IMR-90 (cell line): ENCODE data around the gene LEPROT. TPM values are rescaled to one million over a fixed set of nuclear protein-coding genes. Genes with fewer than 3 reads are reported as not detected.

ENCODE experiments used
- ATAC-seq: fragments of 200-7000 bp; cut with Tn5 transposase; 2 replicates; pipeline ENCODE4 v1.9.1; 2020; ENCODE audit warnings: low read depth, mild to moderate bottlenecking, moderate library complexity
- BruUV-seq: library from RNA; stranded (reverse); fragments of 400-500 nt; replicated peaks from 2 replicates; lab custom pipeline; 2021; lab: Mats Ljungman, UMichigan
- CTCF ChIA-PET: fragments of 300-600 bp; formaldehyde crosslinking; extraction: SDS; loops from one replicate; lab custom pipeline; 2021; ENCODE audit warnings: antibody characterized with exemption; lab: Yijun Ruan, JAX
- POLR2A ChIA-PET: fragments of 300-600 bp; sonication (Branson Sonifier 250); formaldehyde crosslinking; loops from one replicate; lab custom pipeline; 2022; ENCODE audit warnings: antibody characterized with exemption; ENCODE audit not compliant: unreplicated experiment; lab: Charles Lee
- DNase-seq: peaks from one replicate; pipeline ENCODE4 v3.0.0; 2013
- H2AFZ ChIP-seq: replicated peaks from 2 replicates; pipeline ENCODE3; 2013; ENCODE audit warnings: low read length, mild to moderate bottlenecking; ENCODE audit not compliant: poor library complexity
- H2AK5ac ChIP-seq: 2 replicates; pipeline ENCODE4 v1.6.1; 2013; ENCODE audit warnings: low read depth, low read length, inconsistent platforms
- H2AK9ac ChIP-seq: replicated peaks from 2 replicates; pipeline ENCODE3; 2013; ENCODE audit warnings: mild to moderate bottlenecking, low read depth, low read length, moderate library complexity; ENCODE audit not compliant: poor library complexity
- H2BK120ac ChIP-seq: 2 replicates; pipeline ENCODE4 v1.6.1; 2013; ENCODE audit warnings: low read depth, low read length, inconsistent platforms
- H2BK15ac ChIP-seq: 3 replicates; pipeline ENCODE4 v1.6.1; 2013; ENCODE audit warnings: low read depth, low read length, inconsistent platforms
- H2BK20ac ChIP-seq: 2 replicates; pipeline ENCODE4 v1.6.1; 2013; ENCODE audit warnings: low read depth, mild to moderate bottlenecking, inconsistent platforms, low read length, moderate library complexity
- H2BK5ac ChIP-seq: 2 replicates; pipeline ENCODE4 v1.6.1; 2013; ENCODE audit warnings: mild to moderate bottlenecking, low read depth, low read length, inconsistent platforms; ENCODE audit not compliant: poor library complexity, severe bottlenecking
- H3K14ac ChIP-seq: replicated peaks from 2 replicates; pipeline ENCODE4 v1.6.1; 2013; ENCODE audit warnings: low read depth, low read length, inconsistent platforms
- H3K18ac ChIP-seq: 2 replicates; pipeline ENCODE4 v1.6.1; 2013; ENCODE audit warnings: low read depth, low read length, control low read depth
- H3K23ac ChIP-seq: 2 replicates; pipeline ENCODE4 v1.6.1; 2013; ENCODE audit warnings: low read depth, low read length, inconsistent platforms
- H3K27ac ChIP-seq: 2 replicates; pipeline ENCODE4 v1.5.1; 2013; ENCODE audit warnings: mild to moderate bottlenecking, control low read depth, low read length; ENCODE audit not compliant: insufficient read depth
- H3K27me3 ChIP-seq: 2 replicates; pipeline ENCODE4 v1.6.1; 2013; ENCODE audit warnings: low read length; ENCODE audit not compliant: control insufficient read depth, insufficient read depth
- H3K36me3 ChIP-seq: 2 replicates; pipeline ENCODE4 v1.6.1; 2013; ENCODE audit warnings: low read length, mixed read lengths; ENCODE audit not compliant: control insufficient read depth, insufficient read depth
- H3K4ac ChIP-seq: 2 replicates; pipeline ENCODE4 v1.6.1; 2013; ENCODE audit warnings: low read depth, low read length, inconsistent platforms
- H3K4me1 ChIP-seq: 2 replicates; pipeline ENCODE4 v1.6.1; 2013; ENCODE audit warnings: low read length, mixed read lengths; ENCODE audit not compliant: control insufficient read depth, insufficient read depth
- H3K4me2 ChIP-seq: 2 replicates; pipeline ENCODE4 v1.6.1; 2013; ENCODE audit warnings: low read depth, mild to moderate bottlenecking, control low read depth, low read length, moderate library complexity
- H3K4me3 ChIP-seq: 2 replicates; pipeline ENCODE4 v1.5.1; 2013; ENCODE audit warnings: low read depth, mild to moderate bottlenecking, control low read depth, low read length, moderate library complexity; ENCODE audit not compliant: insufficient read depth
- H3K56ac ChIP-seq: 2 replicates; pipeline ENCODE4 v1.6.1; 2013; ENCODE audit warnings: low read length, inconsistent platforms; ENCODE audit not compliant: insufficient read depth; ENCODE audit errors: extremely low read depth
- H3K79me1 ChIP-seq, 2 experiments: 2 replicates each; pipeline ENCODE4 v1.6.1; 2013; ENCODE audit warnings: low read length in 2 of 2, inconsistent platforms in 1 of 2, low read depth in 1 of 2
- H3K9ac ChIP-seq: 2 replicates; pipeline ENCODE4 v1.6.1; 2013; ENCODE audit warnings: low read depth, low read length, control low read depth
- H3K9me1 ChIP-seq: 2 replicates; pipeline ENCODE4 v1.6.1; 2013; ENCODE audit warnings: low read length, inconsistent platforms; ENCODE audit not compliant: insufficient read depth
- H3K9me3 ChIP-seq: 2 replicates; pipeline ENCODE4 v1.6.1; 2013; ENCODE audit warnings: low read length; ENCODE audit not compliant: control insufficient read depth, insufficient read depth
- H4K20me1 ChIP-seq: 2 replicates; pipeline ENCODE4 v1.6.1; 2013; ENCODE audit warnings: low read length, inconsistent platforms; ENCODE audit not compliant: insufficient read depth
- H4K5ac ChIP-seq: 2 replicates; pipeline ENCODE4 v1.6.1; 2013; ENCODE audit warnings: mild to moderate bottlenecking, low read depth, low read length, control low read depth
- H4K8ac ChIP-seq, 2 experiments: 2 replicates each; pipeline ENCODE4 v1.6.1; 2013; ENCODE audit warnings: low read depth in 2 of 2, low read length in 2 of 2, control low read depth in 1 of 2, inconsistent platforms in 1 of 2
- H4K91ac ChIP-seq: 2 replicates; pipeline ENCODE4 v1.6.1; 2013; ENCODE audit warnings: low read depth, low read length, inconsistent platforms; ENCODE audit not compliant: insufficient read depth
- BHLHE40 ChIP-seq: fragments of 150-350 bp; IDR thresholded peaks from 2 replicates; pipeline ENCODE4 v1.6.1; 2016; ENCODE audit warnings: mild to moderate bottlenecking, low read depth, low read length
- CEBPB ChIP-seq: IDR thresholded peaks from 2 replicates; pipeline ENCODE4 v1.6.1; 2012; ENCODE audit warnings: low read depth, low read length, improper control_type of control experiment
- ELK1 ChIP-seq: fragments of 150-350 bp; IDR thresholded peaks from 2 replicates; pipeline ENCODE4 v1.6.1; 2016; ENCODE audit warnings: low read depth, mild to moderate bottlenecking, low read length, moderate library complexity, borderline replicate concordance
- FOS ChIP-seq: fragments of 150-350 bp; IDR thresholded peaks from 2 replicates; pipeline ENCODE4 v1.6.1; 2016; ENCODE audit warnings: low read depth, low read length
- MAFK ChIP-seq: IDR thresholded peaks from 2 replicates; pipeline ENCODE4 v1.6.1; 2012; ENCODE audit warnings: low read depth, low read length, improper control_type of control experiment
- MAZ ChIP-seq: IDR thresholded peaks from 2 replicates; pipeline ENCODE4 v1.6.1; 2012; ENCODE audit warnings: low read depth, mild to moderate bottlenecking, low read length, improper control_type of control experiment, moderate library complexity, borderline replicate concordance
- MXI1 ChIP-seq: IDR thresholded peaks from 2 replicates; pipeline ENCODE4 v1.6.1; 2012; ENCODE audit warnings: low read depth, mild to moderate bottlenecking, low read length, moderate library complexity, borderline replicate concordance
- NFE2L2 ChIP-seq: fragments of 150-350 bp; IDR thresholded peaks from 2 replicates; pipeline ENCODE4 v1.6.1; 2016; ENCODE audit warnings: low read depth, mild to moderate bottlenecking, low read length
- POLR2A ChIP-seq: IDR thresholded peaks from 2 replicates; pipeline ENCODE4 v1.6.1; 2012; ENCODE audit warnings: mild to moderate bottlenecking, low read depth, low read length
- RAD21 ChIP-seq: IDR thresholded peaks from 2 replicates; pipeline ENCODE4 v1.6.1; 2012; ENCODE audit warnings: low read length, improper control_type of control experiment
- RCOR1 ChIP-seq: IDR thresholded peaks from 2 replicates; pipeline ENCODE4 v1.6.1; 2012; ENCODE audit warnings: mild to moderate bottlenecking, low read length, improper control_type of control experiment; ENCODE audit not compliant: insufficient replicate concordance
- RFX5 ChIP-seq: IDR thresholded peaks from 2 replicates; pipeline ENCODE4 v1.8.0; 2012; ENCODE audit warnings: low read depth, mild to moderate bottlenecking, low read length, moderate library complexity
- SMC3 ChIP-seq: fragments of 150-350 bp; IDR thresholded peaks from 2 replicates; pipeline ENCODE4 v1.6.1; 2016; ENCODE audit warnings: low read depth, mild to moderate bottlenecking, antibody characterized with exemption, low read length, moderate library complexity
- USF2 ChIP-seq: fragments of 150-350 bp; IDR thresholded peaks from 2 replicates; pipeline ENCODE4 v1.6.1; 2017; ENCODE audit warnings: mild to moderate bottlenecking, antibody characterized with exemption, low read length, low read depth
- WGBS, 2 experiments: methylation state at CpG; one replicate each; pipeline versions ENCODE4 v1.1.5 to v1.1.7; 2013; ENCODE audit warnings: missing lambda C conversion rate in 2 of 2; ENCODE audit not compliant: insufficient read length in 1 of 2; ENCODE audit errors: extremely low coverage in 2 of 2; 5-methylcytosine and 5-hydroxymethylcytosine counted together
- dilution Hi-C: fragments of 300-500 bp; cut with HindIII; formaldehyde crosslinking; loops from one replicate; pipeline ENCODE4 v1.14.3; 2018; ENCODE audit warnings: low sequenced_read_pairs; ENCODE audit not compliant: unreplicated experiment
- in situ Hi-C: fragments of 300-500 bp; cut with MboI; formaldehyde crosslinking; loops from 3 replicates; pipeline ENCODE4 v1.14.3; 2019; ENCODE audit warnings: low sequenced_read_pairs, inconsistent platforms, mixed read lengths
- intact Hi-C: fragments of 100-400 bp; cut with micrococcal nuclease; formaldehyde crosslinking; loops from 2 replicates; pipeline ENCODE4 v1.10.0; 2022
- polyA plus RNA-seq, 3 experiments: library from polyadenylated mRNA; depleted of rRNA; stranded (reverse); fragments of >200 nt; gene quantifications; 2 replicates each; pipeline ENCODE4 v1.2.3, GENCODE V29; 2012; ENCODE audit warnings: low replicate concordance in 1 of 3
- total RNA-seq: library from RNA; depleted of rRNA; stranded (reverse); fragments of >200 nt; gene quantifications from 2 replicates; pipeline ENCODE4 v1.2.3, GENCODE V29; 2012

LEPROT gene
- total and polyA plus RNA-seq, 2 of the 4 experiments (the other 2 are of a cell fraction), result 21.0 to 40.2 TPM

- Histone ChIP-seq H3K36me3 (no peaks in the 10 kb centered on the region), H2BK20ac (no peak overlapping the region), H2AK9ac (no peak overlapping the region), H3K27me3 (no peaks in the 10 kb centered on the region; the same call in 1 of the 2 replicates), H3K9me3 (no peaks in the 10 kb centered on the region), H3K23ac (no peak overlapping the region), H3K4ac (no peak overlapping the region), H3K4me3 (no peak overlapping the region), H3K18ac (no peak overlapping the region), H2AK5ac (no peak overlapping the region), H2BK5ac (no peak overlapping the region), H4K20me1 (no peaks in the 10 kb centered on the region), H4K91ac (no peak overlapping the region), H3K56ac (no peak overlapping the region), H2BK120ac (no peak overlapping the region), H3K4me1 (no peaks in the 10 kb centered on the region), H2BK15ac (no peak overlapping the region), H4K5ac (no peak overlapping the region), H4K8ac (no peak overlapping the region), H3K14ac (no peak overlapping the region), H3K9ac (no peak overlapping the region), H3K9me1 (no peaks in the 10 kb centered on the region), H3K4me2 (no peak overlapping the region), H3K27ac (no peak overlapping the region), H3K79me1 (no peaks in the 10 kb centered on the region), H2AFZ (no peak overlapping the region)
- CTCF ChIA-PET, result no interaction called here
- POLR2A ChIA-PET, result no interaction called here
- BruUV-seq, result no TSS peak
- TF ChIP-seq MXI1 (no peak), RAD21 (no peak), FOS (no peak), ELK1 (no peak), SMC3 (no peak), POLR2A (no peak), CEBPB (no peak), MAFK (no peak), RCOR1 (no peak), BHLHE40 (no peak), RFX5 (no peak), NFE2L2 (no peak), USF2 (no peak), MAZ (no peak)
- WGBS, 2 experiments, result no CpG with 5 or more reads among the region's 2 CpGs
- ATAC-seq (no peak), DNase-seq (no peak)
- dilution Hi-C loops, result no loop called here
- in situ Hi-C loops, result no loop called here
- intact Hi-C loops, result no loop called here
Observed at GRCh38 chr1:65387821-65388220, 32.6 kb upstream of the LEPROT start.
